Measurements from ENCODE around the gene SYCE3. TPM values are rescaled to one million over a fixed set of nuclear protein-coding genes. Genes with fewer than 3 reads are reported as not detected.

The SYCE3 gene
- total RNA-seq, 8 experiments from 2014 or later, result 0.87 to 1.2 TPM; not detected in 6

DNA sequence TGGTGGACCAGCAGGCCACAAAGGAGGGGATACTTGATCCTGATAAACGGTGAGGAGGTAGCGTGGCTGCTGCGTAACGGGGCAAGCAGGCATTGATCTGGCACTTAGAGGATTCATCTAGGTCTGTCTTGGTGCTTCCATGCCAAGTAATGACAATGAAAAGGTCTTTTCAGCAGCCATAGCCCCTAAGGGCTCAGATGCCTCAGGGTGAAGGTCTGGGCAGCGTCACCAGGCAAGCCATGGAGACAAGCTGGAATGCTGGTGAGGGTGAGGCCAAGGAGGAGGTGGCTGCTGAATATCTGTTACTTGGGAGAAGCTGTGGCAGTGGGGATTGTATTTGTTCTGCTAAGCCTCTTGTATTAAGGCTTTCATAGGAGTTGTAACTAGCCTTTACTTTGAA, 24.7 kb upstream of the SYCE3 start:
- no peak for ATAC-seq (replicated peaks in 6 of 8)
- Histone ChIP-seq H3K27ac (no peak overlapping the region), H3K4me1 (replicated peaks in 1 of 2) (peaks cover 2 to 4% of the 10 kb centered on the region in 2 donors), H3K4me3 (no peak overlapping the region)
- in situ Hi-C loops (cut with MboI; ENCODE audit: low pct_unique_long_range_greater_than_20kb in 2 of 9, low sequenced_read_pairs in 9 of 9, unreplicated experiment in 9 of 9), result no loop called here
- WGBS, 10 experiments, result 77 to 96% (median 88%) methylated on average over 4 to 5 of the region's 5 CpGs; no CpG with 5 or more reads in 5 of the 10 experiments

DNA sequence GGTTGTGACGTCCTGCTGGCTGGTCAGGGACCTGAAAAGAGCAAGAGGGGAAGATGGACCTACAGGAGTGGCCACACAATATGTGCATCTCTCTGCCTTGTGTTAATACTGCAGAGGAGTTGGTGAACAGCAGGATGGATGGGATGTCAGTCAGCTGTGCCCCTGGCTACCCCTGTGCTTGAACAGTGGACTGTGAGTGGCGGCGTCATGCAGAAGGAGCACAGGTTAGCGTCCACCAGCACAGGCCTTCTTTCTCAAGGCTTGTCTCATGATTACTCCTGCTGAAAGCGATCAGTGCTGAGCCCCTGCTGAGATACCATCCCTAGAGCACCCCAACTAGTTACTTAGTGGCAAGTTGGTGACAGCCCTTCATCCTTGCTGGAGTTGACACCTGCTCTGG, 23.7 kb upstream of the SYCE3 start:
- no peak overlapping the region for H3K27ac ChIP-seq
- peaks cover 6 to 9% of the 10 kb centered on the region in 2 donors for H3K4me1 ChIP-seq (replicated peaks in 1 of 2)
- ATAC-seq (replicated peaks in 6 of 8), result no peak
- no peak overlapping the region for H3K4me3 ChIP-seq
- in situ Hi-C loops (cut with MboI; ENCODE audit: low pct_unique_long_range_greater_than_20kb in 2 of 9, low sequenced_read_pairs in 9 of 9, unreplicated experiment in 9 of 9), result no loop called here
- WGBS, 10 experiments, result 0 to 100% (median 84%) methylated on average over 1 to 5 of the region's 5 CpGs; no CpG with 5 or more reads in 3 of the 10 experiments

GRCh38 chr22:50585781-50586180, 23.1 kb upstream of the SYCE3 start:
- 78 to 100% (median 90%) methylated on average over 2 to 8 of the region's 8 CpGs; no CpG with 5 or more reads in 4 of the 10 experiments for WGBS, 10 experiments
- in situ Hi-C loops (cut with MboI; ENCODE audit: low pct_unique_long_range_greater_than_20kb in 2 of 9, low sequenced_read_pairs in 9 of 9, unreplicated experiment in 9 of 9), result no loop called here

DNA sequence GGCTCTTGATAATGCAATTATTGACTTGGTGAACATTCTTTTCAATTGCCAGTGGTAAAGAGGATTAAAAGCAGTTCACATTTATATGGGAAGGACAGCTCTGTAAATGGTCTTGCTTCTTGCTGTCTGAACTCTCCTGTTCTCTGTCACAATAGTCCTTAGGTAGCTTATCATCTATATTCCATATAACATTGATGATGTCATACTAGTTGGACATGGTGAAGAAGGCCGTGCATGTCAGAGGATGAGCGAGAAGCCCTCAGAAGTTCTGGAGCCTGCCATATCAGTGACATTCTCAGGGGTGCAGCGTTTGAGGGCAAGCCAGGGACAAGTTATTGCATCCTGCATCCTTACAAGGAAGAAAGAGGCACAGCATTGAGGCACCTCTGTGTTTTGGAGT, 22.5 kb upstream of the SYCE3 start:
- Histone ChIP-seq H3K4me1 (replicated peaks in 1 of 2) (peaks cover 7 to 11% of the 10 kb centered on the region in 2 donors), H3K27ac (no peak overlapping the region), H3K4me3 (no peak overlapping the region)
- in situ Hi-C loops (cut with MboI; ENCODE audit: low pct_unique_long_range_greater_than_20kb in 2 of 9, low sequenced_read_pairs in 9 of 9, unreplicated experiment in 9 of 9), result no loop called here
- no peak for ATAC-seq (replicated peaks in 6 of 8)
- 60 to 100% (median 96%) methylated on average over 1 to 3 of the region's 3 CpGs; no CpG with 5 or more reads in 4 of the 10 experiments for WGBS, 10 experiments

More at GRCh38 chr22:50585781-50586180, 23.1 kb upstream of the SYCE3 start:
- H3K4me3 ChIP-seq, result no peak overlapping the region
- H3K4me1 ChIP-seq (replicated peaks in 1 of 2), result peaks cover 7 to 11% of the 10 kb centered on the region in 2 donors
- H3K27ac ChIP-seq, result no peak overlapping the region
- ATAC-seq (replicated peaks in 6 of 8), result no peak

DNA sequence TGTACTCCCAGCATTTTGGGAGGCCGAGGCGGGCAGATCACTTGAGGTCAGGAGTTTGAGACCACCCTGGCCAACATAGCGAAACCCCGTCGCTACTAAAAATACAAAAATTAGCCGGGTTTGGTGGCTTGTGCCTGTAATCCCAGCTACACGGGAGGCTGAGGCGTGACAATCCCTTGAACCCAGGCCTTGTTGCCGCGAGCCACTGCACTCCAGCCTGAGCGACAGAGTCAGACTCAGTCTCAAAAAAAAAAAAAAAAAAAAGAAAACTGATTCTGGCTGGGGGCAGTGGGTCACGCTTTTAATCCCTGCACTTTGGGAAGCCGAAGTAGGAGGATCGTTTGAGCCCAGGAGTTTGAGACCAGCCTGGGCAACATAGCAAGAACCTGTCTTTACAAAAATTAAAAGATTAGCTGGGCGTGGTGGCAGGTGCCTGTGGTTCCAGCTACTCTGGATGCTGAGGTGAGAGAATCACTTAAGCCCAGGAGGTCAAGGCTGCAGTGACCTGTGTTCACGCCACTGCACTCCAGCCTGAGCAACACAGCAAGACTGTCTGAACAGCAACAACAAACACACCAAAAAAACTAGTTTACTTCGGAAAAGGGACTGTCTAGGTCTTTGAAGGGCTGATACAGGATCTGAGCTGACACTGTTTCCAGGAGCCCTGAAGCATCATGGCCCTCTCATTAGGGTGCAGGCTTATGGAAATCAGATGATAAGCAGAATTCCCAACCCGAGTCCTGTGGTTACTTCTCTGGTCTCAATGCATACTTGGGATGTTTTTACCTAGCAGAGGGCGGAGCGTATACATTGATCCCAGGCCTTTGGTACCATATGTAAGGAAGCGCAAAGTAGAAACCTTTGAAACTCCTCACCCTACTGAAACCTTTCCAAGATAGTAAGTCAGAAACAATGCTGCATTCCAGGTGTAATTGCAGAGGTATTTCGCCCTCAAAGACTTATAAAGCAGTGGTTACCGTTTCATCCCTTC, 21.7 kb upstream of the SYCE3 start:
- Histone ChIP-seq H3K27ac (no peak overlapping the region), H3K4me3 (no peak overlapping the region), H3K4me1 (replicated peaks in 1 of 2) (peaks cover 7 to 11% of the 10 kb centered on the region in 2 donors)
- no peak for ATAC-seq (replicated peaks in 6 of 8)
- in situ Hi-C loops (cut with MboI; ENCODE audit: low pct_unique_long_range_greater_than_20kb in 2 of 9, low sequenced_read_pairs in 9 of 9, unreplicated experiment in 9 of 9), result no loop called here
- WGBS, 10 experiments, result 84 to 100% (median 92%) methylated on average over 2 to 19 of the region's 23 CpGs

- in situ Hi-C loops (cut with MboI; ENCODE audit: low pct_unique_long_range_greater_than_20kb in 2 of 9, low sequenced_read_pairs in 9 of 9, unreplicated experiment in 9 of 9), result no loop called here
- Histone ChIP-seq H3K4me1 (replicated peaks in 1 of 2) (peaks cover 7 to 11% of the 10 kb centered on the region in 2 donors), H3K27ac (peak overlapping the region in 1 of 2 donors; percentile 33), H3K4me3 (peak overlapping the region; percentile 50 to 67 (median 60))
- peak in 5 of 8 experiments; percentile 39 to 49 (median 42) for ATAC-seq (replicated peaks in 6 of 8)
- 0 to 60% (median 4%) methylated on average over 1 to 12 of the region's 37 CpGs; no CpG with 5 or more reads in 3 of the 10 experiments for WGBS, 10 experiments
These were observed 20.7 kb upstream of the SYCE3 start for GRCh38 chr22:50583294-50583861.

GRCh38 chr22:50582493-50583293, 20.0 kb upstream of the SYCE3 start, which contains the start of gene CHKB:
CHKB (minus strand) TSS chr22:50582849; CDS start chr22:50582781, 68 bp downstream.
- H3K4me1 ChIP-seq (replicated peaks in 1 of 2), result peaks cover 7 to 11% of the 10 kb centered on the region in 2 donors
- WGBS, 10 experiments, result 0% methylated on average over 3 to 10 of the region's 96 CpGs; no CpG with 5 or more reads in 6 of the 10 experiments
- ATAC-seq (replicated peaks in 6 of 8), result peak; percentile 90 to 96 (median 94)
- peak within 1 kb of the TSS; percentile 55 to 67 (median 60) for H3K4me3 ChIP-seq
- H3K27ac ChIP-seq, result peak within 1 kb of the TSS; percentile 92 to 94
- in situ Hi-C loops (cut with MboI; ENCODE audit: low pct_unique_long_range_greater_than_20kb in 2 of 9, low sequenced_read_pairs in 9 of 9, unreplicated experiment in 9 of 9), result no loop called here

DNA sequence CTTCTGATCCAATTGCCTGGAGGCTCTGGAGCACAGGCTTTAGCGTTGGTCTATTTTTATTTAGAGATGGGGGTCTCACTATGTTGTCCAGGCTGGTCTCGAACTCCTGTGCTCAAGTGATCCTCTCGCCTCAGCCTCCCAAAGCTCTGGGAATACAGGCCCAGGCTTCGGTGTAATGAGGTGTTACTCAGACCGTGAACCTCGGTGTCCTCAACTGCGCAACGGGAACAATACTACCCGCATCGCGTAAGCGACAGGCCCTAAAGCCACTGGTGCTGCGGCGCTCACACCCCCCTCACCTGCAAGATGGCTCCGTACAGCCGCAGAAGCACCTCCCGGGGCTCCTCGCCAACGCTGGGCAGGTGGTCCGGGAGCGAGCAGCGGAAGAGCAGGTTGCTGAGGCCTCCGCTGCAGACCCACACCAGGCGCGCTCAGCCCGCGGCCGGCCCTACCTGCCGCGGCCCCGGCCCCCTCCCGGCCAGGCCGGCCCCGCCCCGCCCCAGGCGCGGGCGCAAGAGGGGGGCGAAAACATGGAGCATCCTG, 19.3 kb upstream of the SYCE3 start:
- 0 to 55% (median 10%) methylated on average over 1 to 4 of the region's 39 CpGs; no CpG with 5 or more reads in 6 of the 10 experiments for WGBS, 10 experiments
- peak overlapping the region; percentile 92 to 94 for H3K27ac ChIP-seq
- peak in 6 of 8 experiments; percentile 10 to 35 (median 28) for ATAC-seq (replicated peaks in 6 of 8)

GRCh38 chr22:50581031-50581949, 18.6 kb upstream of the SYCE3 start:
- peak overlapping the region; percentile 55 to 67 (median 60) for H3K4me3 ChIP-seq
- WGBS, 10 experiments, result 68 to 100% (median 87%) methylated on average over 3 to 10 of the region's 22 CpGs; no CpG with 5 or more reads in 4 of the 10 experiments
- H3K4me1 ChIP-seq (replicated peaks in 1 of 2), result peaks cover 7 to 11% of the 10 kb centered on the region in 2 donors
- H3K27ac ChIP-seq, result peak overlapping the region; percentile 92 to 94
- in situ Hi-C loops (cut with MboI; ENCODE audit: low pct_unique_long_range_greater_than_20kb in 2 of 9, low sequenced_read_pairs in 9 of 9, unreplicated experiment in 9 of 9), result no loop called here
- ATAC-seq (replicated peaks in 6 of 8), result no peak

More for the DNA sequence above, 19.3 kb upstream of the SYCE3 start:
- peaks cover 7 to 11% of the 10 kb centered on the region in 2 donors for H3K4me1 ChIP-seq (replicated peaks in 1 of 2)
- peak overlapping the region; percentile 55 to 67 (median 60) for H3K4me3 ChIP-seq
- in situ Hi-C loops (cut with MboI; ENCODE audit: low pct_unique_long_range_greater_than_20kb in 2 of 9, low sequenced_read_pairs in 9 of 9, unreplicated experiment in 9 of 9), result no loop called here

DNA sequence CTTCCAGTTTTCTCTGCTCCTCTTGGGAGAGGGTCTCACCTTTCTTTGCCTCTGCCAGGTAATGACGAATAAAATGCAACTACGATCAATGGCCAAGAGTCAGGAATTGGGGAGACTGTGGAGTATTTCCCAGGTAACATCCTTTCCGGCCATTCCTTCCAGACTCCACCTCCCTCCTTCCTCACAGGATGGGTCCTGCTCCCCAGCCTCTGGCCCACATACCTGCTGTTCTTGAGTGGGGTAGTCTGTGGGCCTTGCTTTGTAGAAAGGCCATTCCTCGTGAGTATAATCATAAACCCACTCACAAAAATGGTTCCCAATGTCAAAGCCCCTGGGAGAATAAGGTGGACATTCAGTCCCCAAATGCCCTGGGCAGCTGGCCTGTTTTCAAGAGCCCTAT, 17.0 kb upstream of the SYCE3 start:
- H3K4me1 ChIP-seq (replicated peaks in 1 of 2), result peaks cover 7 to 11% of the 10 kb centered on the region in 2 donors
- ATAC-seq (replicated peaks in 6 of 8), result no peak
- H3K4me3 ChIP-seq, result no peak overlapping the region
- no peak overlapping the region for H3K27ac ChIP-seq
- 82 to 100% (median 95%) methylated on average over 2 to 3 of the region's 4 CpGs; no CpG with 5 or more reads in 7 of the 10 experiments for WGBS, 10 experiments
- in situ Hi-C loops (cut with MboI; ENCODE audit: low pct_unique_long_range_greater_than_20kb in 2 of 9, low sequenced_read_pairs in 9 of 9, unreplicated experiment in 9 of 9), result no loop called here

GRCh38 chr22:50578776-50579310, 16.1 kb upstream of the SYCE3 start:
- ATAC-seq (replicated peaks in 6 of 8), result no peak
- Histone ChIP-seq H3K4me1 (replicated peaks in 1 of 2) (peaks cover 7 to 11% of the 10 kb centered on the region in 2 donors), H3K4me3 (no peak overlapping the region), H3K27ac (no peak overlapping the region)
- WGBS, 10 experiments, result 40 to 86% (median 73%) methylated on average over 1 to 3 of the region's 8 CpGs; no CpG with 5 or more reads in 7 of the 10 experiments
- in situ Hi-C loops (cut with MboI; ENCODE audit: low pct_unique_long_range_greater_than_20kb in 2 of 9, low sequenced_read_pairs in 9 of 9, unreplicated experiment in 9 of 9), result no loop called here
